ENCODE results near the gene FAM110A.

- TF ChIP-seq CTCF (IDR thresholded peaks at IDR 0.05) (no peak), EP300 (IDR thresholded peaks at IDR 0.05) (no peak), POLR2A (IDR thresholded peaks at IDR 0.05) (no peak)
Measured at GRCh38 chr20:801678-802077, 31.8 kb upstream of the FAM110A start.
